Retina (tissue), 1 donor: ENCODE data around the gene CUL4A.
A peak's percentile ranks its signal among the peaks of the same experiment; 100 is the strongest.

Experiments used
- DNase-seq: peaks from one replicate; pipeline ENCODE4 v3.0.0-alpha.2; 2016

Gene CUL4A

GRCh38 chr13:113208421-113209335 lies 735 bp upstream of the CUL4A start, which contains the start of gene PCID2:
PCID2 (minus strand) TSS chr13:113208669; CDS start chr13:113208634, 35 bp downstream.
- DNase-seq = peak; percentile 99

DNA sequence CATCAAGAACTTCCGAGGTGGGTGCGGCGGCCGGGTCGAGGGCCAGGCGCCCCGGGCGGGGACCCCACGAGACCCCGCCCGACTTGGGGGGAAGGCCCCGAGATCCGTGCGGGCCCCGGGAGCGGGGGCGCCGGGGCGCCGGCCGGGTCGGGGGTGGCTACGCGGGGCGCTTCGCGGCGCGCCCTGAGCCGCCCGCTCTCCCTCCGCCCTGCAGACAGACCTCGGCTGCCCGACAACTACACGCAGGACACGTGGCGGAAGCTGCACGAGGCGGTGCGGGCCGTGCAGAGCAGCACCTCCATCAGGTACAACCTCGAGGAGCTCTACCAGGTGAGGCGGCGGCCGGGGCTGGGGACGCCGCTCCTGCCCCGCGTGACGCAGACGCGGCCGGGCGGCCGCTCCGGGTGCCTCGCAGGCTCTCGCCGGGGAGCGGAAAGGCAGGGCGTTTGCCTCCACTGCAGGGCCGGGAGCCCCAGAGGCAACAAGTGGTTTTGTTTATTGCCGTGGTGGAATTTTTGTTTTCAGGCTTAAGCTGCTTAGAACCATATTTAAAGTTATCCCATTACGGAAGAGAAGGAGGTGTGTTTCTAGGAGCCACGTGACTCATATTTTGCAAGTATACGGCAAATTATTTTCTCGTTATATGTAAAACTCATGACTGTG lies 477 bp downstream of the CUL4A start:
- DNase-seq = peak; percentile 76

DNA sequence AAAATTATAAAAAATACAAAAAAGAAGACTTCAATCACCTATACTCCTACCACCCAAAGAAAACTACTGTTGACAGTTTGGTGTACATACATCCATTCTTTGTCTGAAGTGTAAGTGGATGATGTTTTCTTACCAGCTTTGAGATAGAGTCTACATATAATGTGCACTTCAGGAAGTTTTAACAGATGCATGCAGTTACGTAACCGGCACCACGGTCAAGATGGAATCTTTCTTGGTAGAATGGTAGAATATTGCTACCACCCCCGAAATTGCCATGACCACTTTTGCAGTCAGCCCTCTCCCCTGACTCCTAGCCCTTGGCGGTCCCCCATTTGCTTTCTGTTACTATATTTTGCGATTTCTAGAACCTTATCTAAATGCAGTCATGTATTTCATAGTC lies 1.4 kb downstream of the CUL4A start:
- no peak for DNase-seq

DNA sequence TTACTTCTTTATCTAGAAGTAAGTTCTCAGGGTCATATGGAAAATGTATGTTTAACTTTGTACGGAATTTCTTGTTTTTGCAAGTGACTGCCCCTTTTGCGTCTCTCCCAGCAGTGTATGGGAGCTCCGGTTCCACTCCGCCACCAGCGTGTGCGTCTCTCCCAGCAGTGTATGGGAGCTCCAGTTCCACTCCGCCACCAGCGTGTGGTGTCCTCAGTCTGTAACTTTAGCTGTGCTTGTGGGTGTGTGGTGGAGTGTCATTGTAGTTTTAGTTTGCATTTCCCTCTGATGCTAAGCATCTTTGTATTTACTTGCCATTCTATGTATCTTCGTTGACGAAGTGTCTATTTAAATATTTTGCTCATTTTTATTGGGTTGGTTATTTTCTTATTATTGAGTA lies 2.4 kb downstream of the CUL4A start:
- DNase-seq = no peak

DNA sequence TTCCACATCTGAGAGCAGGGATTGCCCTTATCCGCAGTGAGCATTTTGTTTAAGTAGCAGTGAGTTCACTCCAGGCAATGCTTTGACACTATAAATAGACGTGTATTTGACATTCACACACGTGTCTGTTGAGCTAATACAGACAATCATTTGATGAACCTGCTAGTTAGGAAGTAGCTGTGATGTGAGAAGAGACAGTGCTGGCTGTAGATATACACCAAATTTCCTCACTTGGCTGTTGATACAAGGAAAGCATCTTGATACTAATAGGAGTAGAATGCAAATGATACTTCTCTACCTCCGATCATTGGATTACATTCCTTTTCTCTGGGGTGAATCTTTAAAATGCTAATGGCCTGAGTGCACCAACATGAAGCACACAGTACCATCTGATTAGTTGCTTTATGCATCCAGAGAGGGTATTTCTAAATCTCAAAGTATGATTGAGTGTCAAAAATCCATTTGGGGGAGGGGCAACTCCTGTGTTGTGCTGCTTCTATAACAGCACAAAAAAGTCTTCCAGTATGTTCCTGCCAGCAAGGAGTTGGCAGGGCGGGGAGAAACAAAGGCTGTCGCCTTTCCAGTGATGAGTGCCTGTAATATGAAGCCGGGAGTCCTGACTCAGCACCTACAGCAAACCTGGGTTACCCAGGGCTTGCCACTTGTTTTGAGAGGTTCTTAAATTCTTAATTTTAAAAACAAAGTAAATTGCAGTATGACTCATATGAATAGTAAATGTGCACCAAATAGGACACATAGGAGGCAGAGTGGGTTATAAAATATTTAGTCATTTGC lies 7.0 kb downstream of the CUL4A start:
- DNase-seq = peak; percentile 24

GRCh38 chr13:113218586-113218985 lies 9.2 kb downstream of the CUL4A start:
- DNase-seq = no peak

DNA sequence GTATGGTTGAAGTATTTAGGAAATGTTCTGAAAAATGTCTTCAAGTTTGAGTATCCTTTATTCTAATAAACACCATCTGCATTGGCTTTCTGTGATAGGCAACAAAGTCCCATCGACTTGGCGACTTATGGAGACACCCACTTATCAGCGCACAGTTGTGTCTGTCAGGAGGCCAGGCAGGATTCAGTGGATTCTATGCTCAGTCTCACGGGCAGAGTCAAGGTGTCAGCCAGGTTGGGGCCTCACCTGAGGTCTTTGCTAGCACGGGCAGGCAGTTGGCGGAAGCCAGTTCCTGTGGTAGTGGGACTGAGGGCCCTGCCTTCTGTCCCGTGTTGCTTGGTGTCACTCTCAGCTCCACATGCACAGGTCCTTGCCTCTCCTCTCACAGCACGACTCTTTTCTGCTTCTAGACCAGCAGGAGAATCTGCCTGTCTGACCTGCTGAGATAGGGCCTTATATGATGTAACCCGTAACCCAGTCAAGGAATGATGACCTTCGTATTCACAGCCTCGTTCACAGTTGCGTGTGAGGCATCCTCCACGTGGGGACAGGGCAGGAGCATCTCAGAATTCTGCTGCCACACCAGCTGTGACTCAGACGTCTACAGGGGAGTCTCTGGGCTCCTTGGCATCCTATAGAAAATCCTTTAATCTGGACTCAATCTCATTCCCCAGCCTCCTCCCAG lies 10.0 kb downstream of the CUL4A start:
- no peak for DNase-seq

DNA sequence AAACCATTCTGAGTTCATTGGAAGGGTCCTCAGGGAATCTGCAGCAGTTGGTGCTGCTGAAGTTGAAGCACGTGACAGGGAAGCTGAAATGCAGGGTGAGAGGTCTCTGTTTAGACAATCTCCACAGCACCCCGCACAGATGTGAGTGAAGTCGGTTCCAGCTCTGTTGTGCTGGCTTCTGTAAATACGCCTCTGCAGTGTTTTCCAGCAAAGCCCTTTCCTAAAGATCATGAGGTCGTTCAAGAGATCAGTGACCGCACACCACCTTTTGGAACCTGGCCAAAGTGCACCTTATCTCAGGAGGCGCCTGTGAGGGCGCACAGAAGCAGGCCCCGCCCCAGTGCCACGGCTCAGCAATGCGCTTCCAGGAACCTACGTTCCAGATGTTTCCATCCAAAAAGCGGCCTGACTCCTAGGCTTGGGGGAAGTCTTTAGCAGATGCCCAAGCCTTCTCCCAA lies 10.8 kb downstream of the CUL4A start:
- DNase-seq = no peak

- no peak for DNase-seq
These were observed 11.5 kb downstream of the CUL4A start for GRCh38 chr13:113220877-113221276.

DNA sequence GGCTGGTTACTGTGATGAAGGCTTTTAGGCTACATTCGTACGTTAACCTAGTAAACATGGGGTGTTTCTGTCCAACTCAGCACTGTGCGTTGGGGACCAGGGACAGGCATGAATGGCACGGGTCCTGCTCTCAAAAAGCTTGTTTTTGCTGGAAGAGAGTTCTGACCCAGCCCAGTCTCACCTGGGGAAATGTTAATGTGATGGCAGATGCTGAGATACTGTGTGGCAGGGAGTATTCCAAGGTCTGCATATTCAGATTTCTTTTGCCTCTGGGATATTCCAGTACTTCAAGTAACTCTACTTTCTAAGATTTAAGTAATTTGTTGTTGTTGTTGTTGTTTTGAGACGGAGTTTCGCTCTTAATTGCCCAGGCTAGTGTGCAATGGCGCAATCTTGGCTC lies 13.7 kb downstream of the CUL4A start:
- no peak for DNase-seq

DNA sequence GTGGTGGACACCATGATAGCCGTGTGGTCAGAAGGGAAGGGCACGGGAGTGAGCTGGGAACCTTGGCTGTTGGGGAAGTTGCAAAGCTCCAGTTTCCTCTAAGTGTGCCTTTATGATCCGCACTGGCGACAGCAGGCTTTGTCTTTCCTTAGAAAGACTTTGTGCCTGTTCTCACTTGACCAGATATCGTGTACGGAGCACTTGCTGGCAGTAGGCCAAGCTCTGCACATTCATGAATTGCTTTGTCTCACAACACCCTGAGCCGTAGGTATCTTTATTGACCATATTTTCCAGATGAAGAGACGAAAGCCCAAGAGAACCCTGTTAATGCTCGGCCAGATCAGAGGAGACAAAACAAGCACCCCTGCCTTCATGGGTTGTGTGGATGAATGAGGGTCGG lies 15.1 kb downstream of the CUL4A start:
- DNase-seq = no peak

DNA sequence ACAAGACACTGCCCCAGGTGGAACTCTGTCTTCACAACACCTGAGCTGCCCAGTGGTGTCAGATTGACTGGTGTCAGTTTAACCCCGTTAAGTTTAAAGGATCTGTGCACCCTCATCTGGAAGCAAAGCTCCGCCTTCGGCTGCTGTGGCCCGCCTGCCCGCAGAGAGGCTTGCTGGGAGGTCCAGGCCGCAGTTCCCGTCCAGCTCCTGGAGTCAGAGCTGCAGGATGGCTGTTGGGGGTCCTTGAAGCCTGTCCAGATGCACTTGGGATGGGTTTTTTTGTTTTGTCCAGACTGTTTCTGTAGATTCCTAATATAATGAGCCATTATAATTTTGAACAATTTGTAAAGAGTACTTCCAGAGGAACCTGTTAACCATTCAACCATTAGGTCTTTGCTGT lies 16.1 kb downstream of the CUL4A start:
- no peak for DNase-seq

- DNase-seq = no peak
These were observed 17.5 kb downstream of the CUL4A start for GRCh38 chr13:113226873-113227450.

- DNase-seq = no peak
These were observed 19.7 kb downstream of the CUL4A start for GRCh38 chr13:113229161-113229560.

GRCh38 chr13:113229791-113230190 lies 20.4 kb downstream of the CUL4A start:
- DNase-seq = no peak

- no peak for DNase-seq
These were observed 22.1 kb downstream of the CUL4A start for GRCh38 chr13:113231306-113232207.

- no peak for DNase-seq
These were observed 23.0 kb downstream of the CUL4A start for GRCh38 chr13:113232208-113233003.

GRCh38 chr13:113233101-113233500 lies 23.7 kb downstream of the CUL4A start:
- no peak for DNase-seq

GRCh38 chr13:113238536-113238935 lies 29.1 kb downstream of the CUL4A start:
- no peak for DNase-seq

DNA sequence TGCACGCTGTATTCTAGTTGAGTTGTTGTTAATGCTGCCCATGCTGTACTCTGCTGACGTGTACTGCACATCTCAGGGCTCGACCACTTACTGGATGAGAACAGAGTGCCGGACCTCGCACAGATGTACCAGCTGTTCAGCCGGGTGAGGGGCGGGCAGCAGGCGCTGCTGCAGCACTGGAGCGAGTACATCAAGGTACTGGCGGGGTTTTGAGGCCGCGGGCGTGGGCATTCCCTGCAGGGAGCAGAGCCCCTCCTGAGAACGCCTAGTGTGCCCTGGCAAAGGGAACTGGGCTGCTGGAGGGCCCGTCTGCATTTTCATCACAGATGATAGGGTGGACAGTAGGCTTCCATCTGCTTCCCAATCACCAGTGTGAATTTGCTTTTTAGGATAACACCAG lies 29.9 kb downstream of the CUL4A start:
- DNase-seq = no peak
